ENCODE measurements around the gene TEX53.

DNA sequence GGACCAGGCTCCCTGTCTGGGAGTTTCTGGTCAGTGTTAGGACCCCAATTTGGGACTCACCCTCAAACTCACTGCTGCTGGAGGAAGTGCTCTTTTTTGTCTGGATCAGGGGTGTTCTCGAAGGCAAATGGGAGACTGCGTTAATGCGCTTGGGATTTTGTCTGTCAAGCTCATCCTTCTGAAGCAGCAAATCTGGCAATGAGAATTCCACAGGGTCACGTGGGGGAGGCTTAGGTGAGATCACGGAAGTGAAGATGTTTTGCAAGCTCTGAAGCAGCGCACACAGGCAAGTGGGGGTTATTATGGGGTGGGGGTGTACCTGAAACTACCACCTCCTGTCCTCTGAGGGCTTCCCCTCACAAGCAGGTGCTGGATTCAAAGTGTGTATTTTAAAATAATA is 10.5 kb upstream of the TEX53 start:
- TF ChIP-seq, protein P1, sequence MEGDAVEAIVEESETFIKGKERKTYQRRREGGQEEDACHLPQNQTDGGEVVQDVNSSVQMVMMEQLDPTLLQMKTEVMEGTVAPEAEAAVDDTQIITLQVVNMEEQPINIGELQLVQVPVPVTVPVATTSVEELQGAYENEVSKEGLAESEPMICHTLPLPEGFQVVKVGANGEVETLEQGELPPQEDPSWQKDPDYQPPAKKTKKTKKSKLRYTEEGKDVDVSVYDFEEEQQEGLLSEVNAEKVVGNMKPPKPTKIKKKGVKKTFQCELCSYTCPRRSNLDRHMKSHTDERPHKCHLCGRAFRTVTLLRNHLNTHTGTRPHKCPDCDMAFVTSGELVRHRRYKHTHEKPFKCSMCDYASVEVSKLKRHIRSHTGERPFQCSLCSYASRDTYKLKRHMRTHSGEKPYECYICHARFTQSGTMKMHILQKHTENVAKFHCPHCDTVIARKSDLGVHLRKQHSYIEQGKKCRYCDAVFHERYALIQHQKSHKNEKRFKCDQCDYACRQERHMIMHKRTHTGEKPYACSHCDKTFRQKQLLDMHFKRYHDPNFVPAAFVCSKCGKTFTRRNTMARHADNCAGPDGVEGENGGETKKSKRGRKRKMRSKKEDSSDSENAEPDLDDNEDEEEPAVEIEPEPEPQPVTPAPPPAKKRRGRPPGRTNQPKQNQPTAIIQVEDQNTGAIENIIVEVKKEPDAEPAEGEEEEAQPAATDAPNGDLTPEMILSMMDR (IDR thresholded peaks at IDR 0.05), result no peak
- TF ChIP-seq, protein P2, sequence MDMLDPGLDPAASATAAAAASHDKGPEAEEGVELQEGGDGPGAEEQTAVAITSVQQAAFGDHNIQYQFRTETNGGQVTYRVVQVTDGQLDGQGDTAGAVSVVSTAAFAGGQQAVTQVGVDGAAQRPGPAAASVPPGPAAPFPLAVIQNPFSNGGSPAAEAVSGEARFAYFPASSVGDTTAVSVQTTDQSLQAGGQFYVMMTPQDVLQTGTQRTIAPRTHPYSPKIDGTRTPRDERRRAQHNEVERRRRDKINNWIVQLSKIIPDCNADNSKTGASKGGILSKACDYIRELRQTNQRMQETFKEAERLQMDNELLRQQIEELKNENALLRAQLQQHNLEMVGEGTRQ (IDR thresholded peaks at IDR 0.05; ENCODE audit: borderline replicate concordance, low read depth, low read length), result no peak
- no peak for TF ChIP-seq FOXM1 (IDR thresholded peaks at IDR 0.05; ENCODE audit: low read depth)
- no peak for TF ChIP-seq MXI1 (IDR thresholded peaks at IDR 0.05; ENCODE audit: low read depth, low read length)
- TF ChIP-seq, protein P3, sequence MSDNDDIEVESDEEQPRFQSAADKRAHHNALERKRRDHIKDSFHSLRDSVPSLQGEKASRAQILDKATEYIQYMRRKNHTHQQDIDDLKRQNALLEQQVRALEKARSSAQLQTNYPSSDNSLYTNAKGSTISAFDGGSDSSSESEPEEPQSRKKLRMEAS (IDR thresholded peaks at IDR 0.05; ENCODE audit: low read depth), result no peak
- TF ChIP-seq SMC3 (IDR thresholded peaks at IDR 0.05; ENCODE audit: low read depth, low read length), result no peak
- TF ChIP-seq POLR2AphosphoS5 (IDR thresholded peaks at IDR 0.05; ENCODE audit: low read depth, low read length), result no peak
